CD4-positive, alpha-beta T cell (primary cell): ENCODE data around the gene MCTP2. TPM values are rescaled to one million over a fixed set of nuclear protein-coding genes. Genes with fewer than 3 reads are reported as not detected.

Experiments
- ATAC-seq: fragments of 200-7000 bp; cut with Tn5 transposase; one replicate; pipeline ENCODE4 v1.10.0; 2022; ENCODE audit warnings: mild to moderate bottlenecking; ENCODE audit not compliant: poor library complexity
- CTCF ChIA-PET: fragments of 350-600 bp; sonication (Branson Sonifier 250); formaldehyde crosslinking; loops from one replicate; lab custom pipeline; 2021; ENCODE audit warnings: antibody characterized with exemption, inconsistent platforms; lab: Charles Lee
- POLR2A ChIA-PET: fragments of 350-600 bp; sonication (Branson Sonifier 250); formaldehyde crosslinking; loops from one replicate; lab custom pipeline; 2021; ENCODE audit warnings: antibody characterized with exemption, inconsistent platforms; lab: Charles Lee
- DNase-seq, 14 experiments: peaks; one replicate each; pipeline ENCODE4 v3.0.0-alpha.2; 2013 to 2020; ENCODE audit warnings: mixed read lengths in 2 of 14
- H3K27ac ChIP-seq, 2 donors: one replicate each; pipeline versions ENCODE4 v1.5.1 to v1.7.0; 2013; ENCODE audit warnings: low read length in 2 of 2, low read depth in 1 of 2, mild to moderate bottlenecking in 1 of 2
- H3K27me3 ChIP-seq, 2 experiments: 1 replicate in 1 of 2; 2 replicates in 1 of 2; pipeline versions ENCODE4 v1.6.1 to v1.7.0; 2013; ENCODE audit warnings: low read length in 2 of 2, control low read depth in 1 of 2, mild to moderate bottlenecking in 1 of 2, moderate library complexity in 1 of 2; ENCODE audit not compliant: insufficient read depth in 2 of 2, control insufficient read depth in 1 of 2
- H3K36me3 ChIP-seq: one replicate; pipeline ENCODE4 v1.6.1; 2013; ENCODE audit warnings: low read length, control low read depth; ENCODE audit not compliant: insufficient read depth
- H3K4me1 ChIP-seq: one replicate; pipeline ENCODE4 v1.6.1; 2013; ENCODE audit warnings: low read length, control low read depth; ENCODE audit not compliant: insufficient read depth
- H3K4me3 ChIP-seq: one replicate; pipeline ENCODE4 v1.5.1; 2013; ENCODE audit warnings: mild to moderate bottlenecking, low read length, moderate library complexity
- H3K9me3 ChIP-seq, 2 experiments: 1 replicate in 1 of 2; 2 replicates in 1 of 2; pipeline versions ENCODE4 v1.6.1 to v1.7.0; 2013; ENCODE audit warnings: low read length in 2 of 2, mild to moderate bottlenecking in 2 of 2, control low read depth in 1 of 2, moderate library complexity in 1 of 2; ENCODE audit not compliant: control insufficient read depth in 1 of 2, insufficient read depth in 1 of 2
- H3K27ac Mint-ChIP-seq: one replicate; pipeline ENCODE4 v1.8.0; 2020; ENCODE audit warnings: mixed read lengths
- H3K27me3 Mint-ChIP-seq: one replicate; pipeline ENCODE4 v1.8.0; 2021; ENCODE audit warnings: mixed read lengths
- H3K36me3 Mint-ChIP-seq: one replicate; pipeline ENCODE4 v1.8.0; 2021; ENCODE audit warnings: low read depth, mixed read lengths
- H3K4me1 Mint-ChIP-seq: one replicate; pipeline ENCODE4 v1.8.0; 2021; ENCODE audit warnings: low read depth, mixed read lengths
- H3K4me3 Mint-ChIP-seq: one replicate; pipeline ENCODE4 v1.8.0; 2020; ENCODE audit warnings: mild to moderate bottlenecking, mixed read lengths
- H3K9me3 Mint-ChIP-seq: one replicate; pipeline ENCODE4 v1.8.0; 2020; ENCODE audit warnings: mixed read lengths
- CTCF ChIP-seq: fragments of 200-600 bp; IDR thresholded peaks from one replicate; pipeline ENCODE4 v1.8.0; 2022; ENCODE audit warnings: antibody characterized with exemption, mild to moderate bottlenecking
- intact Hi-C, 2 experiments: fragments of 100-400 bp; cut with DNase I in 1 of 2; cut with micrococcal nuclease in 1 of 2; formaldehyde crosslinking; loops; one replicate each; pipeline versions ENCODE4 v1.15.1 to v1.9.0; 2023 to 2025; cut with DNase I, micrococcal nuclease
- total RNA-seq, 174 experiments: library from RNA in 2 of 174; stranded (reverse) in 2 of 174; gene quantifications; one replicate each; pipeline ENCODE4 v1.2.3 and lab custom pipeline; 2021 to 2026

Gene MCTP2
- total RNA-seq, 2 experiments from 2014 or later, result 8.0 to 10.8 TPM

GRCh38 chr15:94294556-94294955 lies 63.2 kb downstream of the MCTP2 start:
- no peaks in the 10 kb centered on the region for H3K9me3 Mint-ChIP-seq
- CTCF ChIA-PET, result no interaction called here
- no peaks in the 10 kb centered on the region for H3K27me3 Mint-ChIP-seq
- Histone ChIP-seq H3K9me3 (no peaks in the 10 kb centered on the region), H3K36me3 (no peaks in the 10 kb centered on the region), H3K4me1 (no peaks in the 10 kb centered on the region), H3K4me3 (no peak overlapping the region), H3K27ac (no peak overlapping the region), H3K27me3 (no peaks in the 10 kb centered on the region)
- H3K4me3 Mint-ChIP-seq, result no peak overlapping the region
- peaks cover 5% of the 10 kb centered on the region for H3K36me3 Mint-ChIP-seq
- no peak for TF ChIP-seq CTCF
- POLR2A ChIA-PET, result no interaction called here
- H3K27ac Mint-ChIP-seq, result no peak overlapping the region
- intact Hi-C loops, result no loop called here
- no peak for ATAC-seq
- DNase-seq, result no peak
- H3K4me1 Mint-ChIP-seq, result peaks cover 38% of the 10 kb centered on the region

GRCh38 chr15:94295275-94295674 lies 63.9 kb downstream of the MCTP2 start:
- Histone ChIP-seq H3K9me3 (no peaks in the 10 kb centered on the region), H3K4me3 (no peak overlapping the region), H3K27ac (no peak overlapping the region), H3K27me3 (no peaks in the 10 kb centered on the region), H3K4me1 (no peaks in the 10 kb centered on the region), H3K36me3 (no peaks in the 10 kb centered on the region)
- no peak overlapping the region for H3K27ac Mint-ChIP-seq
- no peak for TF ChIP-seq CTCF
- H3K4me1 Mint-ChIP-seq, result peaks cover 38% of the 10 kb centered on the region
- H3K4me3 Mint-ChIP-seq, result no peak overlapping the region
- POLR2A ChIA-PET, result no interaction called here
- no peak for DNase-seq
- no peaks in the 10 kb centered on the region for H3K27me3 Mint-ChIP-seq
- intact Hi-C loops, result no loop called here
- CTCF ChIA-PET, result no interaction called here
- no peak for ATAC-seq
- H3K9me3 Mint-ChIP-seq, result no peaks in the 10 kb centered on the region
- H3K36me3 Mint-ChIP-seq, result peaks cover 6% of the 10 kb centered on the region

- H3K36me3 Mint-ChIP-seq, result peaks cover 14% of the 10 kb centered on the region
- no peaks in the 10 kb centered on the region for H3K4me1 ChIP-seq
- no peaks in the 10 kb centered on the region for H3K27me3 Mint-ChIP-seq
- no peaks in the 10 kb centered on the region for H3K27me3 ChIP-seq
- no peak for ATAC-seq
- H3K4me3 Mint-ChIP-seq, result no peak overlapping the region
- no peaks in the 10 kb centered on the region for H3K9me3 Mint-ChIP-seq
- intact Hi-C loops, result no loop called here
- ChIA-PET CTCF (interaction anchor here (0.5 kb wide), 1 partner anchor 189 kb away, joined by 3 read pairs; no protein-coding TSS in a partner anchor), POLR2A (no interaction called here)
- H3K27ac Mint-ChIP-seq, result peak overlapping the region; percentile 22
- H3K36me3 ChIP-seq, result no peaks in the 10 kb centered on the region
- TF ChIP-seq CTCF, result no peak
- no peak overlapping the region for H3K4me3 ChIP-seq
- H3K4me1 Mint-ChIP-seq, result peaks cover 38% of the 10 kb centered on the region
- H3K9me3 ChIP-seq, result no peaks in the 10 kb centered on the region
- H3K27ac ChIP-seq, result no peak overlapping the region
- no peak for DNase-seq
These were observed 65.4 kb downstream of the MCTP2 start for GRCh38 chr15:94296717-94297116.
